GM23338 (cell line): ENCODE results near the gene MUC5AC. TPM values are rescaled to one million over a fixed set of nuclear protein-coding genes. Genes with fewer than 3 reads are reported as not detected.

Experiments
- ATAC-seq: fragments of 200-7000 bp; cut with Tn5 transposase; 3 replicates; pipeline ENCODE4 v1.9.1; 2020
- DNase-seq: peaks from one replicate; pipeline ENCODE4 v3.0.0-alpha.2; 2015; ENCODE audit warnings: low spot score
- H2AFZ ChIP-seq: fragments of 200-600 bp; sonication (generic); 2 replicates; pipeline ENCODE4 v1.8.0; 2016; ENCODE audit warnings: antibody characterized with exemption, mild to moderate bottlenecking, moderate library complexity
- H3F3A ChIP-seq: fragments of 200-600 bp; sonication (generic); replicated peaks from 2 replicates; pipeline ENCODE4 v1.8.0; 2017; ENCODE audit warnings: antibody characterized with exemption, mixed run types, low read depth
- H3K27ac ChIP-seq: fragments of 200-600 bp; sonication (generic); 2 replicates; pipeline ENCODE4 v1.6.1; 2016; ENCODE audit warnings: low read depth
- H3K27me3 ChIP-seq: fragments of 200-600 bp; sonication (generic); 2 replicates; pipeline ENCODE4 v1.8.0; 2016; ENCODE audit warnings: mild to moderate bottlenecking, mixed run types, moderate library complexity; ENCODE audit not compliant: insufficient read depth
- H3K36me3 ChIP-seq: fragments of 200-600 bp; sonication (generic); 2 replicates; pipeline ENCODE4 v1.8.0; 2016; ENCODE audit warnings: mild to moderate bottlenecking; ENCODE audit not compliant: insufficient read depth
- H3K4me1 ChIP-seq: fragments of 200-600 bp; sonication (generic); 2 replicates; pipeline ENCODE4 v1.8.0; 2016; ENCODE audit warnings: mild to moderate bottlenecking, moderate library complexity; ENCODE audit not compliant: insufficient read depth
- H3K4me2 ChIP-seq: fragments of 200-600 bp; sonication (generic); 2 replicates; pipeline ENCODE4 v1.7.1; 2017; ENCODE audit warnings: mixed run types
- H3K4me3 ChIP-seq: fragments of 200-600 bp; sonication (generic); 2 replicates; pipeline ENCODE4 v1.6.1; 2016; ENCODE audit warnings: mixed run types
- H3K79me2 ChIP-seq: fragments of 200-600 bp; sonication (generic); replicated peaks from 2 replicates; pipeline ENCODE4 v1.8.0; 2017; ENCODE audit warnings: mild to moderate bottlenecking; ENCODE audit not compliant: insufficient read depth
- H3K9me2 ChIP-seq: fragments of 200-600 bp; sonication (generic); 2 replicates; pipeline ENCODE4 v1.8.0; 2017; ENCODE audit not compliant: insufficient read depth
- H4K20me1 ChIP-seq: fragments of 200-600 bp; sonication (generic); replicated peaks from 2 replicates; pipeline ENCODE4 v1.8.0; 2017; ENCODE audit warnings: mild to moderate bottlenecking; ENCODE audit not compliant: insufficient read depth
- H3K27ac Mint-ChIP-seq: 2 replicates; pipeline ENCODE4 v1.8.0; 2020; ENCODE audit warnings: inconsistent platforms, mild to moderate bottlenecking, moderate library complexity, mixed read lengths
- H3K27me3 Mint-ChIP-seq: 3 replicates; pipeline ENCODE4 v1.8.0; 2022; ENCODE audit warnings: low read depth, mild to moderate bottlenecking, moderate library complexity, mixed read lengths, inconsistent platforms; ENCODE audit not compliant: insufficient read depth, poor library complexity
- H3K36me3 Mint-ChIP-seq: 3 replicates; pipeline ENCODE4 v1.8.0; 2021; ENCODE audit warnings: low read depth, mild to moderate bottlenecking, inconsistent platforms, moderate library complexity, mixed read lengths
- H3K4me1 Mint-ChIP-seq: 3 replicates; pipeline ENCODE4 v1.8.0; 2020; ENCODE audit warnings: mild to moderate bottlenecking, inconsistent platforms, mixed read lengths
- H3K4me3 Mint-ChIP-seq: 3 replicates; pipeline ENCODE4 v1.8.0; 2021; ENCODE audit warnings: moderate library complexity, mild to moderate bottlenecking, inconsistent platforms, mixed read lengths
- H3K9me3 Mint-ChIP-seq: 3 replicates; pipeline ENCODE4 v1.8.0; 2020; ENCODE audit warnings: moderate library complexity, mild to moderate bottlenecking, inconsistent platforms, mixed read lengths
- CREB1 ChIP-seq: fragments of 250-450 bp; sonication (Bioruptor Pico); IDR thresholded peaks from 2 replicates; pipeline ENCODE4 v1.5.0; 2020; ENCODE audit warnings: low read depth, mild to moderate bottlenecking, moderate library complexity
- CTCF ChIP-seq, 2 experiments: fragments of 200-600 bp in 1 of 2; sonication (generic) in 1 of 2; conservative IDR thresholded peaks; 2 replicates each; pipeline versions ENCODE4 v1.5.1 to v1.6.1; 2016 to 2017; ENCODE audit warnings: antibody characterized with exemption in 2 of 2, low read depth in 2 of 2, mild to moderate bottlenecking in 2 of 2, moderate library complexity in 1 of 2
- ETS1 ChIP-seq: IDR thresholded peaks from 2 replicates; pipeline ENCODE4 v1.6.1; 2016; ENCODE audit warnings: antibody characterized with exemption
- EZH2 ChIP-seq: fragments of 200-600 bp; sonication (generic); IDR thresholded peaks from one replicate; pipeline ENCODE4 v1.8.0; 2017; ENCODE audit warnings: antibody characterized with exemption, mild to moderate bottlenecking, low read depth; ENCODE audit not compliant: unreplicated experiment
- EZH2phosphoT487 ChIP-seq: fragments of 200-600 bp; sonication (generic); IDR thresholded peaks from one replicate; pipeline ENCODE4 v1.8.1; 2018; ENCODE audit warnings: antibody characterized with exemption; ENCODE audit not compliant: unreplicated experiment
- JUNB ChIP-seq: IDR thresholded peaks from one replicate; pipeline ENCODE4 v1.6.1; 2016; ENCODE audit warnings: antibody characterized with exemption; ENCODE audit not compliant: unreplicated experiment
- NANOG ChIP-seq: IDR thresholded peaks from 2 replicates; pipeline ENCODE4 v1.6.1; 2016; ENCODE audit warnings: antibody characterized with exemption, borderline replicate concordance
- POLR2AphosphoS5 ChIP-seq: IDR thresholded peaks from 2 replicates; pipeline ENCODE4 v1.6.1; 2016; ENCODE audit warnings: antibody characterized with exemption, low read depth
- REST ChIP-seq: IDR thresholded peaks from one replicate; pipeline ENCODE4 v1.6.1; 2018; ENCODE audit warnings: antibody characterized with exemption; ENCODE audit not compliant: unreplicated experiment
- STAT1 ChIP-seq: IDR thresholded peaks from one replicate; pipeline ENCODE4 v1.6.1; 2016; ENCODE audit warnings: antibody characterized with exemption; ENCODE audit not compliant: unreplicated experiment
- ZNF114 ChIP-seq: fragments of 250-450 bp; sonication (Bioruptor Pico); IDR thresholded peaks from 2 replicates; pipeline ENCODE4 v1.5.0; 2020; ENCODE audit warnings: mild to moderate bottlenecking, moderate library complexity
- ZNF331 ChIP-seq: fragments of 250-450 bp; sonication (Bioruptor Pico); IDR thresholded peaks from 2 replicates; pipeline ENCODE4 v1.5.0; 2020; ENCODE audit warnings: low read depth, mild to moderate bottlenecking, moderate library complexity
- polyA plus RNA-seq: library from polyadenylated mRNA; unstranded; fragments of >200 nt; fragmentation: Nextera tagmentation; extraction: Ambion mirVana; gene quantifications from 2 replicates; pipeline ENCODE4 v1.2.1, GENCODE V29; 2016
- total RNA-seq: library from RNA; depleted of rRNA; stranded (reverse); fragments of >200 nt; shearing (Covaris generic); gene quantifications from 2 replicates; pipeline ENCODE4 v1.2.3, GENCODE V29; 2014

MUC5AC gene
- total and polyA plus RNA-seq, 2 experiments from 2014 or later = not detected

- Histone ChIP-seq H4K20me1 (no peaks in the 10 kb centered on the region), H3K36me3 (no peaks in the 10 kb centered on the region), H3F3A (no peaks in the 10 kb centered on the region), H3K4me1 (no peaks in the 10 kb centered on the region), H2AFZ (no peak overlapping the region), H3K79me2 (no peaks in the 10 kb centered on the region), H3K27ac (no peak overlapping the region), H3K27me3 (no peaks in the 10 kb centered on the region), H3K9me2 (no peaks in the 10 kb centered on the region), H3K4me3 (no peak overlapping the region), H3K4me2 (no peak overlapping the region)
- TF ChIP-seq ETS1 (no peak), ZNF331 (CRISPR knock-in tag) (no peak), EZH2 (no peak), CTCF (conservative IDR thresholded peaks at IDR 0.05; ENCODE audit: low read depth in 2 of 2) (no peak), STAT1 (no peak), CREB1 (CRISPR knock-in tag) (no peak), NANOG (no peak), JUNB (no peak), EZH2phosphoT487 (no peak), POLR2AphosphoS5 (no peak), ZNF114 (CRISPR knock-in tag) (no peak), REST (no peak)
- H3K4me1 Mint-ChIP-seq = no peaks in the 10 kb centered on the region
- H3K9me3 Mint-ChIP-seq = no peaks in the 10 kb centered on the region; the same call in 2 of the 3 replicates
- H3K4me3 Mint-ChIP-seq = no peak overlapping the region
- no peak overlapping the region; the same call in 1 of the 2 replicates for H3K27ac Mint-ChIP-seq
- no peak for ATAC-seq
- H3K27me3 Mint-ChIP-seq = peaks cover 5% of the 10 kb centered on the region
- DNase-seq = no peak
- no peaks in the 10 kb centered on the region for H3K36me3 Mint-ChIP-seq
Observed at GRCh38 chr11:1162491-1163311, 4.9 kb downstream of the MUC5AC start.
